Ramos (cell line): ENCODE results near the gene LRIG2.
"Not testable (repeated sequence)": the region's sequence is repeated elsewhere in the genome, so short reads cannot be mapped to it uniquely, and the experiment has no call there.

Experiments
- in situ Hi-C: fragments of 300-500 bp; cut with MboI; formaldehyde crosslinking; loops from one replicate; pipeline ENCODE4 v1.14.3; 2022; ENCODE audit warnings: low sequenced_read_pairs; ENCODE audit not compliant: unreplicated experiment

The LRIG2 gene, protein sequence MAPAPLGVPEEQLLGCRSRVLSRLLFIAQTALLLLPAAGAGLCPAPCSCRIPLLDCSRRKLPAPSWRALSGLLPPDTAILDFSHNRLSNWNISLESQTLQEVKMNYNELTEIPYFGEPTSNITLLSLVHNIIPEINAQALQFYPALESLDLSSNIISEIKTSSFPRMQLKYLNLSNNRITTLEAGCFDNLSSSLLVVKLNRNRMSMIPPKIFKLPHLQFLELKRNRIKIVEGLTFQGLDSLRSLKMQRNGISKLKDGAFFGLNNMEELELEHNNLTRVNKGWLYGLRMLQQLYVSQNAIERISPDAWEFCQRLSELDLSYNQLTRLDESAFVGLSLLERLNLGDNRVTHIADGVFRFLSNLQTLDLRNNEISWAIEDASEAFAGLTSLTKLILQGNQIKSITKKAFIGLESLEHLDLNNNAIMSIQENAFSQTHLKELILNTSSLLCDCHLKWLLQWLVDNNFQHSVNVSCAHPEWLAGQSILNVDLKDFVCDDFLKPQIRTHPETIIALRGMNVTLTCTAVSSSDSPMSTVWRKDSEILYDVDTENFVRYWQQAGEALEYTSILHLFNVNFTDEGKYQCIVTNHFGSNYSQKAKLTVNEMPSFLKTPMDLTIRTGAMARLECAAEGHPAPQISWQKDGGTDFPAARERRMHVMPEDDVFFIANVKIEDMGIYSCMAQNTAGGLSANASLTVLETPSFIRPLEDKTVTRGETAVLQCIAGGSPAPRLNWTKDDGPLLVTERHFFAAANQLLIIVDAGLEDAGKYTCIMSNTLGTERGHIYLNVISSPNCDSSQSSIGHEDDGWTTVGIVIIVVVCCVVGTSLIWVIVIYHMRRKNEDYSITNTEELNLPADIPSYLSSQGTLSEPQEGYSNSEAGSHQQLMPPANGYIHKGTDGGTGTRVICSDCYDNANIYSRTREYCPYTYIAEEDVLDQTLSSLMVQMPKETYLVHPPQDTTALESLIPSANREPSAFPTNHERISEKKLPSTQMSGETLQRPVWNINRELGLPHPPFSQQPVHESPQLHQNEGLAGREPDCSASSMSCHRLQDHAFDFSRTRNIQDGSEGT

DNA sequence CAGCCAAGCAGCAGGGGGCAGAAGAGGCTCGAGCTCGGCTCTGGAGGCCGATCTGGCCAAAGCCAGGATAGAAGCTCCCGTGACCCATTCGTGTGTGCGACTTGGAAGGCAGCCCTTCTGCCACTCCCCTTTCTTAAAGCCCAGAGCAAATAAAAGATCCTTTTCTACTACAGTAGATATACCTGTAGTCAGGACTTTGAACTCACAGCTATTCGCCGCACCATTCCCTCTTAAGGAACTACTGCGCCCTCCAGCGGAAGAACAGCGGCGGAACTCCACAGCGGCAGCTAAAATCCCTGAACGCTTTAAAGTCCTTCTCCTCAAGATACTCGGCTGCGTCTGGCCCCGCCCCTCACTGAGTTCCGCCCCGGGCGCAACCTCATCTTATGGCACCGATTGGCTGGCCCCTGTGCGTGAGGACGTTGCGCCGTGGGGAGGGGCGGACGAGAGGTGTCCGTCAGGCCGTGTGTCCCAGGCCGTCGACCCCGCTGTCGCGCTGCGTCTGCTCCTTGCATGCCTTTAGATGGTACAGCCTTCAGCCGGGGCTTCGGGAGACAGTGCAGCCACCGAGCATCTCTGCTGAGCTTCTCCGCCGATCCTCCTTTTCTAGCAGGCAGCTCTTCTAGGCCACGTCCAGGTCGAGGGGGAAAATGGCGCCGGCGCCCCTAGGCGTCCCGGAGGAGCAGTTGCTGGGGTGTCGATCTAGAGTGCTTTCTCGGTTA, at the start of gene LRIG2:
Gene LRIG2, plus strand, starts transcription at position 442 of the 722 bp plus-strand sequence. Its CDS starts 209 bp downstream, at position 651.
- in situ Hi-C loops, result no loop called here

DNA sequence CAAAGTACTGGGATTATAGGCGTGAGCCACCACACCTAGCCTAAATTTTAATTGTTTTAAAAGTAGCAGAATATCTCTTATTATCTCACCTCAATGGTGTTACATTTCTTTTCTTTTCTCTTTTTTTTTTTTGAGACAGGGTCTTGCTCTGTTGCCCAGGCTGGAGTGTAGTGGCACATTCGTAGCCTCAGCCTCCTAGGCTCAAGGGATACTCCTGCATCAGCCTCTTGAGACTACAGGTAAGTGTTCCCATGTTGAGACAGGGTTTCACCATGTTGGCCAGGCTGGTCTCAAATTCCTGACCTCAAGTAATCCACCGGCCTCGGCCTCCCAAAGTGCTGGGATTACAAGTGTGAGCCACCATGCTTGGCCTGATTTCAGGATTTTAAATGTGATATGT, 49.7 kb upstream of the LRIG2 start:
- in situ Hi-C loops, result not testable (repeated sequence)

DNA sequence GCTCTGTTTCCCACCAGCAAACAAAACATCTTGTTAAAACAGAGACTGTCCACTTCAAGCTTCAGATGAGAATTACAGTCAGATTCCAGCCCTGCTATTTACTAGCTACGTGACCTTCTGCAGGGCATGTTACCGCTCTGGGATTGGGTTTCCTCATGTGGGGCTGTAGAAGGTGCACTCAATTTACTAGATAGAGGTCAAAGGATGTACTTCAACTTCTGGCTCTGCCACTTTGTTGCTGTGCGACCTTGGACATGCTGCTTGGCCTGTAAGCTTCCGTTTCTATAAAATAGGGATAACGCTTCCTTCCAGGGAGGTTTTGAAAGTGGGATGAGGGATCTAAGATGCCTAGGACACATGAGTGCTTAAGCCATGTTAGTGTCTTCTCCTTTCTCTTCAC, 46.0 kb upstream of the LRIG2 start:
- in situ Hi-C loops, result no loop called here

DNA sequence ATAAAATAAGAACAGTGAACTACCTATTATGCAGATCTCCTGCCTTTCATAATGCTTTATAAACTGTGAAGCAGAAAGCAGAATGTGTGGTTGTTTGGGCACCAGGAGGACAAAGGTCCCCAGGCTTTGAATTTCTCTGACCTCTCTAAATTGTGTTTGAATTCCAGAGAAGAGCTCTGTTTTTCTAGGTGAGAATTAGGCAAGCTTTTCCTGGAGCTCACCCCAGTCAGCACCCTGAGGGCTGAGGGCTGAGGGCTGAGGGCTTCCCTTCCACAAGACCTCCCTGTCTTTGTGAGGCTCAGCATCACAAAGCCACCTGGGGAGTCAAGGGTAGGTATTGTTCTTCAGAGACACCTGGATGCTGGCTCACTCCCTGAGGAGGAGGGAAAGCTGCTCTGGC, 45.5 kb upstream of the LRIG2 start:
- in situ Hi-C loops, result no loop called here

DNA sequence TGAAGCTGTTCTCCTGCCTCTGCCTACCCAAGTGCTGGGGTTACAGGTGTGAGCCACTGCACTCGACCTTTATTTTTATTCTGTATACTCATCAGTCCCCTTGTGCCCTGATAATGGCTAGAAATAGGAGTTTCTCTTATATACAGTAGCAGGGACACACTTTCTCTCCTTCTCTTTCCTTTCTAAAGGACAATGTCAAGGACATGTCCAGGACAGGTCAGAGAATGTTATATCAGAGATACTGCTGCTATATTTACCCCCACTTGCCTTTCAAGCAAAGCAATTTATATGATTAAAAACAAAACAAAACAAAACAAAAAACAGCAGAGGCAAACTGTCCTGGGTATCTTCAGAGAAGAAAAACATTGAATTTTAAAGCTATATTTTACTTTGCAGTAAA, 43.2 kb upstream of the LRIG2 start:
- in situ Hi-C loops, result loop anchor here (10.0 kb wide), 1 partner anchor 315 kb away; the partner anchor contains the start of gene PPM1J

DNA sequence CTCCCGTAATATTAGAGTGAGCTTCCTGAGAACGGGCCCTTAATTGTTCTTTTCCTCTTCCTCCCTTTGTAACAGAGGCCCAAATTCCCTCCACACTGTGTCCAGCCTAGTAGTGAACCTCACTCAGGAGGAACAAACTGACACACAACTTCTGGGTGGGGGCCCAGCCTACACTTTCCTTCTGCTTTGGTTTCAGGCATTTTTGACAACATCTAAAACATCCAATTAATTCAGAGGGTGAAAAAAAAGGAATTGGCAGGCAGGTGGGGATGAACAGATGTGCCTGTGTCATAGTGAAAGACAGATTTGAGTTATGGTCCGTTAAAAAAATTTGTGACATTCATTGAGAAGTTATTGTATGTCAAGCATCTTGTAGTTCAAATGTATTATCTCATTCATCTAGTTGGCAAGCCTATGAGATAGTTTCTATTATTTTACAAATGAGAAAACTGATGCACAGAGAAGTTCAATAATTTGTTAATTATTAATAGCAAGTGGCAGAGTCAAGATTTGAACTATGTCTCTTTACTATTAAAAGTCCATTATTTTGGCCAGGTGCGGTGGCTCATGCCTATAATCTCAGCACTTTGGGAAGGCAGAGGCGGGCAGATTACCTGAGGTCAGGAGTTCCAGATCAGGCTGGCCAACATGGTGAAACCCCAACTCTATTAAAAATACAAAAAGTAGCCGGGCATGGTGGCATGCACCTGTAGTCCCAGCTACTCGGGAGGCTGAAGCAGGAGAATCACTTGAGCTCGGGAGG, 41.6 kb upstream of the LRIG2 start:
- in situ Hi-C loops, result loop anchor here (10.0 kb wide), 1 partner anchor 317 kb away; the partner anchor contains the start of gene PPM1J

DNA sequence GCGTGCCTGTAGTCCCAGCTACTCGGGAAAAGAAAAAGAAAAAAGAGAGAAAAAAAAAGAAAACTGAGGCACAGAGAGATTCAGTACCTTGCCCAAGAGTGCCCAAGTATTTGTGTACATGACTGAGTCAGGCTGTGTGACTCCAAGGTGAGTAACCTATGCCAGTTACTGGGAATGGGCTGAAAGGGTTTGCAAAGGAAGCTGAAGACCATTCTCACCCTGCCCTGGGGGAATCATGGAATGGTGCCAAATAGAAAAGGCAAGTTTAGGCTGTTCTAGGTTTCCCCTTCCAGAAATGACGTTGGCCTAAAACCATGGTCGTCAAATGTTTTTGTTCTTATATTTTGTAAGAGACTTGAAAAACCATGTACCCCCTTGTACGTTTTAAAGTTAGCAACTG, 37.9 kb upstream of the LRIG2 start:
- in situ Hi-C loops, result loop anchor here (10.0 kb wide), 1 partner anchor 320 kb away; the partner anchor contains the start of gene PPM1J

DNA sequence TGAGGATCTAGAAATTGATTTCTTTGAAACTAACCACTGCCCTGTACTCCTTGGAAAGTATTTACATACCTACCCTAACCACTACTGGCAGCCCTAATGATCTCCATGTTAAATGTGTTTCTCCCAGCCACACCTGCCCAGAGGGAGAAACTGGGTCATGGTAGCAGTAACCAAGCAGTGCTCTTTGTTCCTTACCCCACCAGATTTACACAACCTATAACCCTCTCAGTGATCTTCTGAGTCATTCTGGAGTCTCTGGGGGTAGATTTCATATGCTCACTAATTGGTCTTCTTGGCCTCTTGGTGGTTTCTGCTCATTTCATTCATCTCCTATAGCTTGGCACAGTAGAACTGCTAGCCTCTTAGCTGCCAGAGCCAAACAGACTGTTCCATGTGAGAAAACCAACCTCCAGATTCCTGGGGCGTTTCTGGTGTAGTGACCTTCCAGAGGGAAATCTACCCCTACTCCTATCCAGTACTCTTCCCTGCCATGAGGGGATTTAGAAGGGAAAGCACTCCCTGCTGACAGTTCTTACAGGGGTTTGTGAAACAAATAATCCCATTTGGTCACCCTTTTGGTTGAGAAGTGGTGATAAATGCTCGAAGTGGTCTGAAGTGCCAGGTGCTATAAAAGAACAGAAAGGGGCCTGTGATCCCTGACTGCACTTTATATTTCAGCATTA, 36.2 kb upstream of the LRIG2 start:
- in situ Hi-C loops, result loop anchor here (10.0 kb wide), 1 partner anchor 322 kb away; the partner anchor contains the start of gene PPM1J

DNA sequence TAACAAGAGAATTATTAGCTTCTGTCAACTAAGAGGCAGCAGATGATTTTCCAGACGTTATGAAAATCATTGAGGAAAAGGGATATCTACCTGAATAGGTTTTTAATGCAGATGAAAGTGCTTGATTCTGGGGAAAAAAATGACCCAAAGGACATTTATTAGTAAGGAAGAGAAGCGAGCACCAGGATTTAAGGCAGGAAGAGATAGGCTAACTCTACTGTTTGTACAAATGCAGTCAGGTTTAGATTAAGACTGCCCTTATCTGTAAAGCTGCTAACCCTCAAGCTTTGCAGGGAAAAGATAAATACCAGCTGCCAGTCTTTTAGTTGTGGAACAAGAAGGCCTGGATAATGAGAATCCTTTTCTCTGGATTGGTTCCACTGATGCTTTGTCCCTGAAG, 33.0 kb upstream of the LRIG2 start:
- in situ Hi-C loops, result loop anchor here (5.0 kb wide), 1 partner anchor 158 kb away; no protein-coding TSS in a partner anchor

DNA sequence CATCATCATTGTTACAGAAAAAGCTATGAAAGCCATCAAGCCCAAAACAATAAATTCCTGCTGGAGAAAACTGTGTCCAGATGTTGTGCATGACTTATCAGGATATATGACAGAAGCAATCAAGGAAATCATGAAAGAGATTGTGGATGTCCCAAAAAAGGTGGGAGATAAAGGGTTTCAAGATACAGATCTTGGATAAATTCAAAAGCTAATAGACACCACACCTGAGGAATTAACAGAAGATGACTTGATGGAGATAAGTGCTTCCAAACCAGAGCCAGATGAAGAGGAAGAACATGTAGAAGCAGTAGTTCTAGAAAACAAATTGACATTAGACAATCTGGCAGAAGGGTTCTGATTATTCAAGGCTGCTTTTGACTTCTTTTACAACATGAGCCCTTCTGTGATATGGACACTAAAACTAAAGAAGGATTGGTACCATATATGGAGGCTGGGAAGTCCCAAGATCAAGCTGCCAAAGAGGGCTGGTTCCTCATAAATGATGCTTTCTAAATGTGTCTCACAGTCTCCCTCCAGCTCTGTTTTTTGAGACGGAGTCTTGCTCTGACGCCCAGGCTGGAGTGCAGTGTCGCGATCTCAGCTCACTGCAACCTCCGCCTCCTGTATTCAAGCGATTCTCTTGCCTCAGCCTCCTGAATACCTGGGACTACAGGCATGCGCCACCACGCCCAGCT, 32.1 kb upstream of the LRIG2 start:
- in situ Hi-C loops, result loop anchor here (5.0 kb wide), 1 partner anchor 159 kb away; no protein-coding TSS in a partner anchor

DNA sequence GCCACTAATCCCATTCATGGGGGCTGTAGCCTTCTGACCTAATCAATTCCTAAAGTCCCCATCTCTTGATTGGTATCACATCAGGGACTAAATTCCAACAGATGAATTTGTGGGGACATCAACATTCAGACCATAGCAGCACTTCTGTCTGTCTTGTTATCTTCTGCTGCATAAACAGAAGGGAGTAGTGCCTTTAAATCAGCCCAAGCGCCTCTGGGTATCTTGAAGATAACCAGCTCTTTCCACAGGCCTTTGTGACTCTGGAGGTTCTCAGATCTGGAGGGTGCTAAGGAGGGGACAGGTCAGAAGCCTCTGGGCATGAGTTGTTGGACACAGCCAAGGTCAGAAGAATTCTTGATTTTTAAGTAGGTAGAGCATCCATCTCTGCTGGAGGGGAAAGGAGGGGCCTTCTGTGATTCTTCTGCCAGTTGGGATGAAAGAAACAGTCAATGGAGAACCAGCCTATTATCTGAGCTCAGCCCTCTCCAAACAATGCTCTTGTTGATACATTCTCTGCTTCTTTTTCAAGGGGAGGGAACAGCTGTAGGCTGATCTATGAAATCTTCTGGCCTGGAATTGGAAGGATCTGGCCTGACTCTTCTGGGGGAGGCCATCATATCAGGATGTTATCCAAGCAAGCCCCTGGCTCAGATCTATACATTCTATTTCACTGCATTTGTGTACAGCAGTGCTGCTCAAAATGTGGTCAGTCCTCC, 31.3 kb upstream of the LRIG2 start:
- in situ Hi-C loops, result loop anchor here (5.0 kb wide), 1 partner anchor 159 kb away; no protein-coding TSS in a partner anchor

DNA sequence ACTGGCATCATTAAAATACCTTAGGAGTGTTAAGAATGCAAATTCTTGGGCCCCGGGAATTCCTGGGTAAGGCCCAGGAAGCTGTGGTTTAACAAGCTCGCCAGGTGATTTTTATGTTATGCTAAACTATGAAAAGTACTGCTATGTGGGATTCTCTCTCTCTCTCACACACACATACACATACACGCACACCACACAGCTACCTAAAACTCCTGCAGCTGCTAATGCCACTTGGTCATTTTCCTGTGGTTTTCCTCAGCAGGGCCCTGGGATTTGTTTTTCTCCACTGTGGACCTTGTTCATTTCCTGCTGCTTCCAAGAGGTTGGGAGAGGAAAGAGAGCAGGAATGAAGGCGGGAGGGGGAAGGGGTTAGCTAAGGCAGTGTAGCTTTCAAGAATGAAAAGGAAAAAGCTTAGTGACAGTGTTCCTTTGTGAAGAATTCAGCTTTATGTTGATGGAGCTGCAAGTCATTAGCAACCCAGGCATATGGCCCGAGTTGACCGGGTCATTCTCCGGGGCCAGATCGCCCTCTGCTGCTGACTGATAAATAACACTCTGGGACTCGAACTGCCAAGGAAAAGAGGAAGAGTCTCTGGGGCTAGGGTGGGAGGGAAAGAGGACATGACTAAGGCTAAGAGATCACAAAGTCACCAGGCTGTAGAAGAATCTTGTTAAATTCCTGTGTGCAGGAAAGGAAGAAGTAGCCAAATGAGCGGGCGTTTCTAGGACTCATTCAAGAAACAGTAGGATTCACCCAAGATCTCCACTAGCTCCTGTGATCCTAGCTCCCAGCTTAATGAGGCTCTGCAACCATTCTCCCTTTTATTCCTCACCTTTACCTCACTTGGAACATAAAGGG, 30.5 kb upstream of the LRIG2 start:
- in situ Hi-C loops, result loop anchor here (5.0 kb wide), 1 partner anchor 160 kb away; no protein-coding TSS in a partner anchor

DNA sequence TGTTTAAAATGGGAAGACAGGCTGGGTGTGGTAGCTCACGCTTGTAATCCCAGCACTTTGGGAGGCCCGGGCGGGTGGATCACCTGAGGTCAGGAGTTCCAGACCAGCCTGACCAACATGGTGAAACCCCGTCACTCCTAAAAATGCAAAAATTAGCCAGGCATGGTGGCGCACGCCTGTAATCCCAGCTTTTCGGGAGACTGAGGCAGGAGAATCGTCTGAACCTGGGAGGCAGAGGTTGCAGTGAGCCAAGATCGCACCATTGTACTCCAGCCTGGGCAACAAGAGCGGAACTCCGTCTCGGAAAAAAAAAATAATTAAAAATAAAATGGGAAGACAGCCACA, 29.9 kb upstream of the LRIG2 start:
- in situ Hi-C loops, result loop anchor here (5.0 kb wide), 1 partner anchor 161 kb away; no protein-coding TSS in a partner anchor

DNA sequence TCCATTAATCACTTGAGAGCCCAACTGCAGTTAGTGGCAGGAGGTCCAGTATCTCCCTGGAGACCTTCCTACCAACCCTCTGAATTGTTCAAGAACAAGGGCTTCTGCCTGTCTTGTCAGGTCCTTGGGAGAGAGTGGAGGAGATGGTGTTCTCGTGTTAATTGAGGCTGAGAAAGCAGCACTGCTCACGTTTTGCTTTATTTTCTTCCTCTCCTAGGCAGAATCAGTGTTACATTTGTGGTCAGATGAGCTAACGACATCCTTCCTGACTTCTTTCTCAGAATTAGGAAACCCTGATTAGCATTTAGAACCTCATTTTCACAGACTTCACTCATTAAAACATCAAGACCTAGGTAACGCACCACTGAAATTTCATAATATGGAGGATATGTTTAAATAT, 26.4 kb upstream of the LRIG2 start:
- in situ Hi-C loops, result no loop called here

DNA sequence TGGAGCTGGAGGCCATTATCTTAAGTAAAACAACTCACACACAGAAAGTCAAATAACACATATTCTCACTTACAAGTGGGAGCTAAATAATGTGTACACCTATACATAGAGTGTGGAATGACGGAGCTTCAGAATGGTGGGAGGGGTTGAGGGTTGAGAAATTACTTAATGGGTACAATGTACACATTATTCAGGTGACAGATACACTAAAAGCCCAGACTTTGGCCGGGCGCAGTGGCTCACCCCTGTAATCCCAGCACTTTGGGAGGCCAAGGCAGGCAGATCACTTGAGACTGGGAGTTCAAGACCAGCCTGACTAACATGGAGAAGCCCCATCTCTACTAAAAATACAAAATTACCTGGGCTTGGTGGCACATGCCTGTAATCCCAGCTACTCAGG, 24.9 kb upstream of the LRIG2 start:
- in situ Hi-C loops, result no loop called here

DNA sequence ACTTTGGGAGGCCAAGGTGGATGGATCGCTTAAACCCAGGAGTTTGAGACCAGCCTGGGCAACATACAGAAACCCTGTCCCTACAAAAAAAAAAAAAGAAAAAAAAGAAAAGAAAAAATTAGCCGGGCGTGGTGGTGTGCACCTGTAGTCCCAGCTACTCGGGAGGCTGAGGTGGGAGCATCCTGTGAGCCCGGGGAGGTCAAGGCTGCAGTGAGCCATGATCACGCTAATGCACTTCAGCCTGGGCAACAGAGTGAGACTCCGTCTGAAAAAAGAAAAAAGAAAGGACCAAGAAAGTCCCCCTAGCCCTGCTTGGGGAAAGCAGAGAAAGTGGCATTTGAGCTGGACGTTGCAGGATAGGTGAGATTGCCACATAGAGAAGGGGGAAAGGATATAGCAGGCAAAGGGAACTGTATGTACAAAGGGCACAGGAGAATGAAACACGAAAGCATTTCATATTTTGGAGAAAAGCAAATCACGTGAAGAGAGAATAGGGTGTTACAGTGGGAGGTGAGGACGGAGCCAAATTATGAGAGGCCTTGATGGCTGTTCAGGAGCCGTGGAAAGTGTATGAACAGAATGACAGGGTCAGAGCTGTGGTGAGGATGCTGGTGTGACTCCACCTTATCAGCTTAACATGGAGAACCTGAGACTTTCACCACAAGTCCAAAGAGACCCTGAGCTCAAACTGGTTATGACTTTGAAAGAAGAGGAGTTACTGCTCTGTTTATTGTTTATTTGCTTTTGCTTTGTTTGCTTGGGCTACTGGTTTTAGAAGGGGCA, 19.5 kb upstream of the LRIG2 start:
- in situ Hi-C loops, result no loop called here
